HG03442 (cell line): ENCODE results near the gene UPB1.

Source experiments
- ATAC-seq: cut with Tn5 transposase; IDR thresholded peaks from one replicate; pipeline ENCODE4 v1.9.1; 2021; ENCODE audit warnings: mild to moderate bottlenecking, moderate library complexity; ENCODE audit not compliant: unreplicated experiment

Gene UPB1

DNA sequence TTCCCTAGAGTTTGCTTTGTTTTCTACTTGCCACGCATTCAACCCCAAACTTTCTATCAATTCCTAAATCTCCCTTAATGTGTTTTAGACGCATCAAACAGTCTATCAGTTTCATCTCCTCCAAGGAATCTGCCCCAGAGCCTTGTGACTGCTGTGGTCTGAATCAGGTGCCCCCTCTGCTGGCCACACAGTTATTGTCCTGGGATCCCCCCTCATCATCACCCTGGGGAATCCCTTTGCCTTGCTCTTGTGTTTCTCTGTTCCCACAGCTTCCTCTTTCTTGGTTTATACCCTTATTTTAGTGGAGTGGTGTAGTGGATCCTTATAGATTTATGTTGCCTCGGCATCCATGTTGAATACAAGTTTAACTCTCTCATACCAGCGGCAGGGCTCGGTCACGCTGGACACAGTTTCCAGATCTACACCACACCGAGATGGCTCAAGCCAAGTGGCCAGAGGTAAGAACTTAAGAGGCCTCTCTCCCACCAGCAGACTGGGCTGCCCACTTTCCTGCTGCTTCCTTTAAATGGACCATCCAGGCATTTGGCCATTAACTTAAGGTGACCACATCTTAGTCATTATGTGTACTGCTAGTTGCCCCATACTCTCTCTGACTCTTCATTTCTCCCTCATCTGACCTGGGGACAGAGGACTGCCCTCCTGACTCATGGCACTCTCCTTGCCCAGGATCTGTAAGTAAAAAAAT is 8.2 kb downstream of the UPB1 start:
- ATAC-seq = no peak

- no peak for ATAC-seq
These were observed 8.8 kb downstream of the UPB1 start for GRCh38 chr22:24503843-24504338.

DNA sequence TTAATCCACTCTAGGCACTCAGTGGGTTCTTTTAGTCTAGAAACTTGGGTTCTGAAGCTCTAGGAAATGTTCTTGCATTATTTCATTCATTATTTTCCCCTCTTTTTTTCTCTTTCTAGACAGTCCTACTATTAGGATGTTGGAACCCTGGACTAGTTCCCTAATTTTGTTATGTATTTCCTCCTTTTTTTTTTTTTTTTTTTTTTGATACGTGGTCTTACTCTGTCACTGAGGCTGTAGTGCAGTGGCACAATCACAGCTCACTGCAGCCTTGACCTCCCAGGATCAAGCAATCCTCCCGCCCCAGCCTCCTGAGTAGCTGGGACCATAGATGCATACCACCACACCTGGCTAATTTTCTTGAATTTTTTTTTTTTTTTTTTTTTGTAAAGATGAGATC is 9.4 kb downstream of the UPB1 start:
- no peak for ATAC-seq

GRCh38 chr22:24504956-24505736 is 10.0 kb downstream of the UPB1 start:
- no peak for ATAC-seq

- no peak for ATAC-seq
These were observed 11.8 kb downstream of the UPB1 start for GRCh38 chr22:24506802-24507438.

- no peak for ATAC-seq
These were observed 12.6 kb downstream of the UPB1 start for GRCh38 chr22:24507716-24508115.

- no peak for ATAC-seq
These were observed 15.8 kb downstream of the UPB1 start for GRCh38 chr22:24510637-24511625.

- no peak for ATAC-seq
These were observed 16.9 kb downstream of the UPB1 start for GRCh38 chr22:24512043-24512442.

- ATAC-seq = no peak
These were observed 18.5 kb downstream of the UPB1 start for GRCh38 chr22:24513378-24514240.

GRCh38 chr22:24514241-24515026 is 19.3 kb downstream of the UPB1 start:
- no peak for ATAC-seq

DNA sequence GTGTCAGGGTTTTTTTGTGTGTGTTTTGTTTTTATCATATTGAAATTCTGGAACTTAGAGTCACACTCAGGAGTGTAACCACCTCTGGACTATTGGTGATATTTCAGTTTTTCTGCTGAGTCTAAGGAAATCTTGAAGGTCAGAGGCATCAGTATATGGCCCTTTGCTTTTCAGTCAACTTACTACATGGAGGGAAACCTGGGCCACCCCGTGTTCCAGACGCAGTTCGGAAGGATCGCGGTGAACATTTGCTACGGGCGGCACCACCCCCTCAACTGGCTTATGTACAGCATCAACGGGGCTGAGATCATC is 19.9 kb downstream of the UPB1 start:
- no peak for ATAC-seq

- no peak for ATAC-seq
These were observed 21.2 kb downstream of the UPB1 start for GRCh38 chr22:24516301-24516737.

- ATAC-seq = no peak
These were observed 22.3 kb downstream of the UPB1 start for GRCh38 chr22:24517446-24517845.

GRCh38 chr22:24518228-24518627 is 23.1 kb downstream of the UPB1 start:
- no peak for ATAC-seq

GRCh38 chr22:24518771-24519485 is 23.8 kb downstream of the UPB1 start:
- ATAC-seq = no peak

- ATAC-seq = no peak
These were observed 24.4 kb downstream of the UPB1 start for GRCh38 chr22:24519496-24519895.

DNA sequence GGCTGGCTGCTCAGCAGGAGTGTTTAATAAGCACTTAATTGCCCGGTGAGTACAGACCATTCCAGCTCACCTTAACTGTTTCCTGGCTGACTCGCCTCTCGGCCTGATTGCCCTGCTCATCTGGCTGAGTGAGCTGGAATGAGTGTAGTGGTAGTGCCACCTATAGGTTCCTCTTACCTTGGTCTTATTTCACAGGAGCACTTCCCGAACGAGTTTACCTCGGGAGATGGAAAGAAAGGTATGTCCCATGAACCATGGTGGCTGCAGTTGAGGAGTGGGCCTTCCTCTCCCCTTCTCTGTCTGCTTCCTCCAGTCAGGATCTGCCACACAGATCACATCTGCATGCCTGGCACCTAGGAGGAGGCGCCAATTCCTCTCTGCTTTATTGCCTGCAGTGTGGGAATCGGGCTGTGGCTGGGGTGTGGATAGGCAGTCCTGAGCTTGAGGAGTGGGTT is 26.7 kb downstream of the UPB1 start:
- no peak for ATAC-seq

DNA sequence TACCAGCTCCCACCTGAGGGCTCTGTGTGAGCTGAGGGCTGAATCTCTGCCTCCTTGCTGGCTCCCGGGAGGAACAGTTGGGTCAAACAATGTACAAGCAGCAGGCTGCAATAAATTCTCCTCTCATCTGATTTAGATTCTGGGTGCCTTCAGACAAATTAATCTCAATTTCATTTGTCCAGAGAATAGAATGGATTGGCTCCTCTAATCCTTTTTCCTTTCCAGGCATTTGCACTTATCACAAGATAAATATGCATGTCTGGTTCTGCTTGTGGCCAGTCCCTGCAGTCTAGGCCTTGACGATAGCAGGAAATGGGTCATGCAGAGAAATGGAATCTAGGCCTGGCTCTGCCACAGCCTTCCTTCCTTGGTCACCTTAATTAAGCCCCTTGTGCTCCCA is 28.7 kb downstream of the UPB1 start:
- ATAC-seq = no peak
